Left ventricle myocardium inferior (tissue), 1 donor: ENCODE data around the gene NTM. TPM values are rescaled to one million over a fixed set of nuclear protein-coding genes. Genes with fewer than 3 reads are reported as not detected.

ENCODE experiments used
- DNase-seq: peaks from one replicate; pipeline ENCODE4 v3.0.0-alpha.2; 2020
- H3K27ac ChIP-seq: fragments of 200-600 bp; replicated peaks from 2 replicates; pipeline ENCODE4 v1.8.0; 2021
- H3K27me3 ChIP-seq: fragments of 200-600 bp; 2 replicates; pipeline ENCODE4 v1.8.0; 2021; ENCODE audit warnings: low read depth
- H3K36me3 ChIP-seq: fragments of 200-600 bp; 2 replicates; pipeline ENCODE4 v1.8.0; 2021
- H3K4me1 ChIP-seq: fragments of 200-600 bp; 2 replicates; pipeline ENCODE4 v1.8.0; 2021
- H3K4me3 ChIP-seq: fragments of 200-600 bp; 2 replicates; pipeline ENCODE4 v1.8.0; 2021; ENCODE audit warnings: mild to moderate bottlenecking, moderate library complexity
- H3K9me3 ChIP-seq: fragments of 200-600 bp; replicated peaks from 2 replicates; pipeline ENCODE4 v1.8.0; 2021
- CTCF ChIP-seq: fragments of 200-600 bp; IDR thresholded peaks from 2 replicates; pipeline ENCODE4 v1.8.0; 2021; ENCODE audit warnings: antibody characterized with exemption, mild to moderate bottlenecking, borderline replicate concordance
- intact Hi-C: fragments of 100-400 bp; cut with micrococcal nuclease; formaldehyde crosslinking; loops from one replicate; pipeline ENCODE4 v1.11.0; 2022
- total RNA-seq: library from RNA; stranded (reverse); fragmentation: NEBNext Ultra II Directional; extraction: Animal tissue kit (Norgen Biotek cat#: 25700); gene quantifications from one replicate; pipeline ENCODE4 v1.2.1, GENCODE V29; 2021
- donor health status: DM: no; HTN: yes; CAD: no; lungs with severe emphysema.

NTM gene
- total RNA-seq, 1 donor from 2014 or later: 1.0 TPM

- Histone ChIP-seq H3K4me1 (peaks cover 14% of the 10 kb centered on the region), H3K36me3 (no peaks in the 10 kb centered on the region), H3K4me3 (no peak overlapping the region), H3K27ac (no peak overlapping the region), H3K9me3 (no peaks in the 10 kb centered on the region), H3K27me3 (no peaks in the 10 kb centered on the region)
- TF ChIP-seq CTCF: no peak
- intact Hi-C loops: no loop called here
- no peak for DNase-seq
Observed at GRCh38 chr11:131457163-131457562, 86.7 kb downstream of the NTM start.

GRCh38 chr11:131458421-131458820, 88.0 kb downstream of the NTM start:
- no peak for TF ChIP-seq CTCF
- Histone ChIP-seq H3K27me3 (peaks cover 12% of the 10 kb centered on the region), H3K9me3 (no peaks in the 10 kb centered on the region), H3K27ac (no peak overlapping the region), H3K4me1 (peaks cover 14% of the 10 kb centered on the region), H3K36me3 (no peaks in the 10 kb centered on the region), H3K4me3 (no peak overlapping the region)
- no peak for DNase-seq
- intact Hi-C loops: no loop called here

- Histone ChIP-seq H3K27me3 (peaks cover 37% of the 10 kb centered on the region), H3K27ac (no peak overlapping the region), H3K4me3 (no peak overlapping the region), H3K36me3 (no peaks in the 10 kb centered on the region), H3K4me1 (peaks cover 19% of the 10 kb centered on the region), H3K9me3 (no peaks in the 10 kb centered on the region)
- no peak for TF ChIP-seq CTCF
- DNase-seq: no peak
- intact Hi-C loops: no loop called here
Observed at GRCh38 chr11:131460931-131461330, 90.5 kb downstream of the NTM start.

GRCh38 chr11:131462622-131463021, 92.2 kb downstream of the NTM start:
- Histone ChIP-seq H3K27me3 (peaks cover 43% of the 10 kb centered on the region), H3K36me3 (no peaks in the 10 kb centered on the region), H3K4me1 (peaks cover 6% of the 10 kb centered on the region), H3K9me3 (no peaks in the 10 kb centered on the region), H3K4me3 (no peak overlapping the region), H3K27ac (no peak overlapping the region)
- DNase-seq: no peak
- no peak for TF ChIP-seq CTCF
- intact Hi-C loops: no loop called here

GRCh38 chr11:131463162-131463561, 92.7 kb downstream of the NTM start:
- H3K4me3 ChIP-seq: no peak overlapping the region
- TF ChIP-seq CTCF: no peak
- no peak for DNase-seq
- H3K4me1 ChIP-seq: peaks cover 9% of the 10 kb centered on the region
- H3K36me3 ChIP-seq: no peaks in the 10 kb centered on the region
- no peak overlapping the region for H3K27ac ChIP-seq
- intact Hi-C loops: no loop called here
- H3K27me3 ChIP-seq: peaks cover 48% of the 10 kb centered on the region
- no peaks in the 10 kb centered on the region for H3K9me3 ChIP-seq
